Adrenal gland (tissue), 12 donors: ENCODE measurements around the gene TMCC3. TPM values are rescaled to one million over a fixed set of nuclear protein-coding genes. Genes with fewer than 3 reads are reported as not detected.
"Not testable (repeated sequence)": the region's sequence is repeated elsewhere in the genome, so short reads cannot be mapped to it uniquely, and the experiment has no call there.

Experiments
- DNase-seq, 7 donors: peaks; one replicate each; pipeline ENCODE4 v3.0.0-alpha.2; 2019 to 2020
- H3K27ac ChIP-seq, 5 donors: fragments of 200-600 bp; sonication (generic) in 4 of 5; 1 replicate in 3 of 5; 2 replicates in 2 of 5; pipeline versions ENCODE4 v1.5.1 to v1.8.0; 2016 to 2020; ENCODE audit warnings: mild to moderate bottlenecking in 1 of 5
- H3K27me3 ChIP-seq: fragments of 200-600 bp; 2 replicates; pipeline ENCODE4 v1.8.0; 2021
- H3K36me3 ChIP-seq, 2 donors: fragments of 200-600 bp; replicated peaks in 1 of 2; 1 replicate in 1 of 2; 2 replicates in 1 of 2; pipeline versions ENCODE4 v1.5.1 to v1.8.0; 2018 to 2022
- H3K4me1 ChIP-seq, 2 donors: fragments of 200-600 bp; replicated peaks in 1 of 2; 1 replicate in 1 of 2; 2 replicates in 1 of 2; pipeline versions ENCODE4 v1.5.1 to v1.8.0; 2018 to 2021
- H3K4me3 ChIP-seq, 4 donors: fragments of 200-600 bp; sonication (generic) in 3 of 4; one replicate each; pipeline ENCODE4 v1.5.1; 2016 to 2018
- H3K9me3 ChIP-seq, 3 donors: fragments of 200-600 bp; sonication (generic) in 1 of 3; replicated peaks in 1 of 3; 1 replicate in 2 of 3; 2 replicates in 1 of 3; pipeline versions ENCODE4 v1.5.1 to v1.8.0; 2016 to 2021
- POLR2A ChIP-seq, 2 donors: fragments of 450-650 bp; IDR thresholded peaks; one replicate each; pipeline ENCODE4 v1.6.1; 2017; ENCODE audit warnings: antibody characterized with exemption in 2 of 2, mild to moderate bottlenecking in 2 of 2, moderate library complexity in 1 of 2
- WGBS, 4 donors: extraction: QIAGEN DNeasy Blood & Tissue Kit in 2 of 4; methylation state at CpG; one replicate each; pipeline versions ENCODE4 v1.1.5 to v1.1.7; 2013 to 2017; 5-methylcytosine and 5-hydroxymethylcytosine counted together
- intact Hi-C, 2 donors: fragments of 100-400 bp; cut with DNase I; formaldehyde crosslinking; loops; one replicate each; pipeline versions ENCODE4 v1.14.1 to v1.15.0; 2022 to 2023
- polyA plus RNA-seq, 3 donors: library from polyadenylated mRNA; stranded (reverse); fragments of 200-250 nt in 2 of 3; fragments of 350-450 nt in 1 of 3; fragmentation: Illumina TruSeq in 1 of 3; extraction: RNeasy Lipid Tissue Mini Kit (QIAGEN cat#74804) in 1 of 3; gene quantifications; one replicate each; pipeline ENCODE4 v1.2.3, GENCODE V29; 2013 to 2014
- total RNA-seq, 9 donors: library from RNA; depleted of rRNA in 4 of 9; stranded (reverse); fragments of >200 nt in 4 of 9; fragments of 120-200 nt in 1 of 9; fragmentation: NEBNext Ultra II Directional in 1 of 9; extraction: Animal tissue kit (Norgen Biotek cat#: 25700) in 1 of 9; gene quantifications; one replicate each; pipeline versions ENCODE4 v1.1.0 to v1.2.4, GENCODE V29; 2013 to 2023
- TF ChIP-seq, protein P1 (sequence below), 6 experiments: fragments of 450-650 bp in 4 of 6; fragments of 200-600 bp in 2 of 6; sonication (generic) in 1 of 6; IDR thresholded peaks; 1 replicate in 5 of 6; 2 replicates in 1 of 6; pipeline versions ENCODE4 v1.5.1 to v1.8.0; 2016 to 2021; ENCODE audit warnings: antibody characterized with exemption in 6 of 6, mild to moderate bottlenecking in 2 of 6, moderate library complexity in 1 of 6
- donor health status: healthy with polysubstance abuse.
- donor health status: Bipolar disorder and iron deficiency.
- donor health status: DM: yes; HTN: yes; CAD: no.
- donor health status: DM: no; HTN: no; CAD: no.
- donor health status: DM: no; HTN: no; CAD: no.
- donor health status: DM: yes; HTN: yes; CAD: no.

The TMCC3 gene
- total and polyA plus RNA-seq, 12 donors = 1.2 to 13.4 (median 6.7) TPM

- TF ChIP-seq, protein P1, sequence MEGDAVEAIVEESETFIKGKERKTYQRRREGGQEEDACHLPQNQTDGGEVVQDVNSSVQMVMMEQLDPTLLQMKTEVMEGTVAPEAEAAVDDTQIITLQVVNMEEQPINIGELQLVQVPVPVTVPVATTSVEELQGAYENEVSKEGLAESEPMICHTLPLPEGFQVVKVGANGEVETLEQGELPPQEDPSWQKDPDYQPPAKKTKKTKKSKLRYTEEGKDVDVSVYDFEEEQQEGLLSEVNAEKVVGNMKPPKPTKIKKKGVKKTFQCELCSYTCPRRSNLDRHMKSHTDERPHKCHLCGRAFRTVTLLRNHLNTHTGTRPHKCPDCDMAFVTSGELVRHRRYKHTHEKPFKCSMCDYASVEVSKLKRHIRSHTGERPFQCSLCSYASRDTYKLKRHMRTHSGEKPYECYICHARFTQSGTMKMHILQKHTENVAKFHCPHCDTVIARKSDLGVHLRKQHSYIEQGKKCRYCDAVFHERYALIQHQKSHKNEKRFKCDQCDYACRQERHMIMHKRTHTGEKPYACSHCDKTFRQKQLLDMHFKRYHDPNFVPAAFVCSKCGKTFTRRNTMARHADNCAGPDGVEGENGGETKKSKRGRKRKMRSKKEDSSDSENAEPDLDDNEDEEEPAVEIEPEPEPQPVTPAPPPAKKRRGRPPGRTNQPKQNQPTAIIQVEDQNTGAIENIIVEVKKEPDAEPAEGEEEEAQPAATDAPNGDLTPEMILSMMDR (IDR thresholded peaks at IDR 0.05) = no peak
- no peak for TF ChIP-seq POLR2A (IDR thresholded peaks at IDR 0.05)
- no peak for DNase-seq
Observed at GRCh38 chr12:94602024-94602423, 48.3 kb downstream of the TMCC3 start.

GRCh38 chr12:94601307-94601706, 49.0 kb downstream of the TMCC3 start:
- intact Hi-C loops, H3K4me3 ChIP-seq, H3K4me1 ChIP-seq, H3K27me3 ChIP-seq, H3K36me3 ChIP-seq, DNase-seq, H3K27ac ChIP-seq, H3K9me3 ChIP-seq: not testable (repeated sequence)
- 82 to 98% (median 95%) methylated on average over 5 of the region's 5 CpGs for WGBS, 4 donors

More at GRCh38 chr12:94602024-94602423, 48.3 kb downstream of the TMCC3 start:
- Histone ChIP-seq H3K27me3 (no peaks in the 10 kb centered on the region), H3K9me3 (no peaks in the 10 kb centered on the region), H3K4me3 (no peak overlapping the region), H3K27ac (no peak overlapping the region), H3K4me1 (peaks cover 0 to 7% of the 10 kb centered on the region in 2 donors), H3K36me3 (no peaks in the 10 kb centered on the region)
- 85 to 96% (median 90%) methylated on average over 4 of the region's 4 CpGs for WGBS, 4 donors
- intact Hi-C loops = no loop called here

GRCh38 chr12:94599189-94599588, 51.2 kb downstream of the TMCC3 start:
- H3K4me1 ChIP-seq = peaks cover 0 to 6% of the 10 kb centered on the region in 2 donors
- no peaks in the 10 kb centered on the region for H3K27me3 ChIP-seq
- intact Hi-C loops = no loop called here
- no peak overlapping the region for H3K27ac ChIP-seq
- H3K36me3 ChIP-seq = no peaks in the 10 kb centered on the region
- TF ChIP-seq, protein P1 (IDR thresholded peaks at IDR 0.05) = no peak
- TF ChIP-seq POLR2A (IDR thresholded peaks at IDR 0.05) = no peak
- no peak for DNase-seq
- WGBS, 4 donors = 69 to 96% (median 89%) methylated on average over 4 of the region's 4 CpGs
- H3K4me3 ChIP-seq = no peak overlapping the region
- no peaks in the 10 kb centered on the region for H3K9me3 ChIP-seq

GRCh38 chr12:94597268-94597667, 53.1 kb downstream of the TMCC3 start:
- Histone ChIP-seq H3K36me3 (no peaks in the 10 kb centered on the region), H3K4me1 (no peaks in the 10 kb centered on the region), H3K4me3 (no peak overlapping the region), H3K9me3 (no peaks in the 10 kb centered on the region), H3K27me3 (no peaks in the 10 kb centered on the region), H3K27ac (no peak overlapping the region)
- 93 to 96% (median 94%) methylated on average over 5 of the region's 5 CpGs for WGBS, 4 donors
- intact Hi-C loops = no loop called here
- no peak for DNase-seq
- TF ChIP-seq POLR2A (IDR thresholded peaks at IDR 0.05) = no peak
- TF ChIP-seq, protein P1 (IDR thresholded peaks at IDR 0.05) = no peak

DNA sequence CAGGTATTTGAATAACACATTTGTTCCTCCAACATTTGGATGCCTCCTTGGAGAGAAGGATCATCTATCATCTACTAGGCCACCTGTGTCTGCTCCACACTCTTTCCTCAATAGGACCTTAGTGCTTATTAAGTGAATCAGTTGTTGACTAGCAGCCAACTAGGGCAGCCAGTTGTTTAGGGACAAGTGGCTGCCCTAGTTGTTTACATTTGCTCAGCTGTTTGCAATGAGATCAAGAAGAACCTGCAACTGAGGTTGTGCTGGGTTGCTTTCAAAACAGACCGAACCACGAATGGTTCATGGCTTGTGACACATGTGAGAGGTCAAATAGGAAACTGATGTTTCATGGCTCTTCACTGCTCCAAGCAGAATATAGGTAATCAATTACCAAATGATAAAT, 53.8 kb downstream of the TMCC3 start:
- no peak overlapping the region for H3K27ac ChIP-seq
- no peaks in the 10 kb centered on the region for H3K36me3 ChIP-seq
- H3K9me3 ChIP-seq = no peaks in the 10 kb centered on the region
- TF ChIP-seq, protein P1 (IDR thresholded peaks at IDR 0.05) = no peak
- TF ChIP-seq POLR2A (IDR thresholded peaks at IDR 0.05) = no peak
- H3K4me1 ChIP-seq = no peaks in the 10 kb centered on the region
- WGBS, 4 donors = 65 to 90% (median 79%) methylated on average over 2 of the region's 2 CpGs
- no peak overlapping the region for H3K4me3 ChIP-seq
- intact Hi-C loops = no loop called here
- H3K27me3 ChIP-seq = no peaks in the 10 kb centered on the region
- peak in 1 of 7 donors; percentile 41 for DNase-seq
